Daoy (cell line): Measurements from ENCODE around the gene HIVEP3. TPM values are rescaled to one million over a fixed set of nuclear protein-coding genes. Genes with fewer than 3 reads are reported as not detected.

ENCODE experiments used
- DNase-seq: peaks from one replicate; pipeline ENCODE4 v3.0.0-alpha.2; 2015; ENCODE audit warnings: low read depth
- total RNA-seq: library from RNA; depleted of rRNA; stranded (reverse); fragments of >200 nt; shearing (Covaris generic); gene quantifications from 2 replicates; pipeline ENCODE4 v1.2.3, GENCODE V29; 2014

HIVEP3 gene
- total RNA-seq, 1 experiment from 2014 or later = 9.5 TPM

GRCh38 chr1:41733725-41734124 is 185.0 kb downstream of the HIVEP3 start:
- no peak for DNase-seq

- no peak for DNase-seq
Measured at GRCh38 chr1:41733021-41733420, 185.7 kb downstream of the HIVEP3 start.

GRCh38 chr1:41731516-41732030 is 187.1 kb downstream of the HIVEP3 start:
- DNase-seq = no peak

GRCh38 chr1:41730806-41731205 is 187.9 kb downstream of the HIVEP3 start:
- no peak for DNase-seq

GRCh38 chr1:41728403-41729202 is 190.1 kb downstream of the HIVEP3 start:
- peak; percentile 60 for DNase-seq

GRCh38 chr1:41727749-41728115 is 191.0 kb downstream of the HIVEP3 start:
- DNase-seq = no peak

GRCh38 chr1:41726899-41727748 is 191.6 kb downstream of the HIVEP3 start:
- DNase-seq = no peak

- no peak for DNase-seq
Measured at GRCh38 chr1:41726292-41726691, 192.4 kb downstream of the HIVEP3 start.

GRCh38 chr1:41724926-41725325 is 193.8 kb downstream of the HIVEP3 start:
- DNase-seq = no peak

GRCh38 chr1:41724248-41724647 is 194.5 kb downstream of the HIVEP3 start:
- no peak for DNase-seq

- DNase-seq = no peak
Measured at GRCh38 chr1:41723786-41724185, 194.9 kb downstream of the HIVEP3 start.

- no peak for DNase-seq
Measured at GRCh38 chr1:41722184-41722583, 196.5 kb downstream of the HIVEP3 start.

- no peak for DNase-seq
Measured at GRCh38 chr1:41720861-41721410, 197.8 kb downstream of the HIVEP3 start.

GRCh38 chr1:41719590-41719989 is 199.1 kb downstream of the HIVEP3 start:
- DNase-seq = no peak

GRCh38 chr1:41719128-41719527 is 199.6 kb downstream of the HIVEP3 start:
- DNase-seq = no peak

- no peak for DNase-seq
Measured at GRCh38 chr1:41718497-41718896, 200.2 kb downstream of the HIVEP3 start.

GRCh38 chr1:41716188-41717130 is 202.3 kb downstream of the HIVEP3 start:
- no peak for DNase-seq

GRCh38 chr1:41715441-41716095 is 203.2 kb downstream of the HIVEP3 start:
- no peak for DNase-seq

- no peak for DNase-seq
Measured at GRCh38 chr1:41714638-41715389, 203.9 kb downstream of the HIVEP3 start.
